GM19372 (cell line): ENCODE measurements around the gene FOXK1.
A peak's percentile ranks its signal among the peaks of the same experiment; 100 is the strongest.

Source experiments
- ATAC-seq: cut with Tn5 transposase; IDR thresholded peaks from one replicate; pipeline ENCODE4 v1.9.1; 2021; ENCODE audit warnings: mild to moderate bottlenecking, low read depth, moderate library complexity; ENCODE audit not compliant: unreplicated experiment

The FOXK1 gene

GRCh38 chr7:4762121-4763055 lies 80.3 kb downstream of the FOXK1 start:
- no peak for ATAC-seq

DNA sequence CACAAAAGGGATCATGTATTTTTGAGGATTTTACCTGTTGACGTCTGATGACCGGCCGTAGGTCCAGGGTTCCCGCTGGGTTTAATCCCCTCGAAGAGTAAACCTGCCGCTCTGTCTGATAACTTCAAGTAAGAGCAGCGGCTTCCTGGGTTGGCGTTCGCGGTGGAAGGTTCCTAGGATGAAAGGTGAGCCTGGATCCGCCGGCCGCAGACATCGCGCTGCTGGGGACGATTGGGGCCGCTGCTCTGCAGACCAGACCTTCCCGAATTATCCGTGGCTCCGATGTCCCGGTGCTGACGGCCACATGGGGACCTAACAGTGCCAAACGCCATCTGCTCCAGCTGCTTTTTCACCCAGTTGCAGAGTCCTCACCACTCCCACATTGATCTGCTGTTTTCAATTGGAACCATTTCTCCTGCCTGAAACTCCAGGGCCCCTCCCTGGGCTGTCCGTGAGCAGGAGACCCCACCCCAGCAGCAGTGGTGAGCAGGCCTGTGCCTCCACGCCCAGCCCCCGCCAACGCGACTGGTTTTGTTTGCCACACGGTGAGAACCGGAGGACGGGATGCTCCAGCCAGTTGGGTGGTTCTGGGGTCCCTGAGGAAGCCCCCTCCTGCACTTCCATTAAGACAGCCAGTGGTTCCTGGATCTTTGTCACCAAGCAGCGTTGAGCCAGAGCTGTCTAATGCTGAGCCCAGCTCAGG lies 81.1 kb downstream of the FOXK1 start:
- no peak for ATAC-seq

DNA sequence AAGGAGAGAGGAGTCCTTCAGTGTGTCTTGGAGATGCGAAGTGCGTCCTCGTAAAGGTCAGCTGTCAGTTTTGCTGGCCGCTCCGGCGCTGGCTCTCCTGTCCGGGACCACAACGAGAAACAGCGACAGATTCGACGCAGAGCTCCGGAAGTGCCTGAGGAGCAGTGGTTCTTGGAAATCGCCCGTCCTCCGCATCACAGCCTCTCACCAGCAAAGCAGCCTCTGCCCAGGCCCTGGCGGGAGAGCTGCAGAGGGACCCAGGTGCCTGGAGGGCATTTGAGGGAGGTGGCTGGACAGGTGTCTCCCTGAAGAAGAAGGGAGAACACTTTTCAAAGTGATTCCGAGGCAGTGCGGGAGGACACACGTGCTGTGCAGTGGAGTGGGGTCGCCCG lies 81.7 kb downstream of the FOXK1 start:
- no peak for ATAC-seq

- no peak for ATAC-seq
Measured at GRCh38 chr7:4764402-4765007, 82.4 kb downstream of the FOXK1 start.

- ATAC-seq = no peak
Measured at GRCh38 chr7:4765776-4766490, 83.8 kb downstream of the FOXK1 start.

GRCh38 chr7:4766666-4767519 lies 84.8 kb downstream of the FOXK1 start:
- no peak for ATAC-seq

DNA sequence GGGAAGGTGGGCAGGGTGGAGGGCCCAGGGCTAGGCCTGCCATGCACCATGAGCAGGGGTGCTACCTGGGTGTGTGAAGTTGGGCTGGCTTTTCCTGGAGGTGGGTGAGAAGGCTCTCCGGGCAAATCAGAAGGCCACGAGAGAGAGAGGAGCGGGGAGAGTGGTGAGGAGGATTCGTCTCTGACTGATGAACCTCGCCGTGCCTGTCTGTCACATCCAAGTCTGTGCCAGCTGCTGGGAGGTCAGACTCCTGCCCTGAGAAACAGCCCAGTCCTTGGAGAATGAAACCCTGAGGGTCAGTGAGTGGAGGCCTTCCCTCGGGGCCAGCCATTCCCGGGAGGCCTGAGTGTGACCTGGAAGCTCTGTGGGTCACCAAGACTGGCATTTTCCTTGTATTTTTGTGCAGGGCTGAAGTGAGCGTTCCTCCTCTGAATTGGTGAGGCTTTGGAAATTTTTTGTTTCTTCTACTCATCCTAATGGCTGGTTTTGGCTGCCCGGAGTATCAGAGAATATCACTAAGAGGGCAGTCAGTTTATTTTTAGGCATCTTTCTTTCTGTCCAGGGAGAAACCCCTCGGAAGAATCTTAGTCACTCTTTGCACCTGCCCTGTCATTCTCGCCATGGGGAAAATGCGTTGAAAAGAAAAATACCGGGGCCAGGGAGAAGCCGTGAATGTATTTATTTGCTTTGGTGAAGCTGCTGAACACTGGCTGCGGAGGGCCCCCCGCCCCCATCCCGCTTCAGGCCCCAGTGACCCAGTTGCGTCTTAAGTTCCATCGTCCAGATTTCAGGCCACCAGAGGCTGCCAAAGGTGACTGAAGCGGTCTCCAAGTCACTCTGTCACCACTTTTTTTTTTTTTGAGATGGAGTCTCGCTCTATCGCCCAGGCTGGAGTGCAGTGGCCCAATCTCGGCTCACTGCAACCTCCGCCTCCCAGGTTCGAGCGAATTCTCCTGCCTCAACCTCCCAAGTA lies 86.8 kb downstream of the FOXK1 start:
- no peak for ATAC-seq

GRCh38 chr7:4769761-4770160 lies 87.7 kb downstream of the FOXK1 start:
- no peak for ATAC-seq

GRCh38 chr7:4770886-4771285 lies 88.8 kb downstream of the FOXK1 start:
- no peak for ATAC-seq

DNA sequence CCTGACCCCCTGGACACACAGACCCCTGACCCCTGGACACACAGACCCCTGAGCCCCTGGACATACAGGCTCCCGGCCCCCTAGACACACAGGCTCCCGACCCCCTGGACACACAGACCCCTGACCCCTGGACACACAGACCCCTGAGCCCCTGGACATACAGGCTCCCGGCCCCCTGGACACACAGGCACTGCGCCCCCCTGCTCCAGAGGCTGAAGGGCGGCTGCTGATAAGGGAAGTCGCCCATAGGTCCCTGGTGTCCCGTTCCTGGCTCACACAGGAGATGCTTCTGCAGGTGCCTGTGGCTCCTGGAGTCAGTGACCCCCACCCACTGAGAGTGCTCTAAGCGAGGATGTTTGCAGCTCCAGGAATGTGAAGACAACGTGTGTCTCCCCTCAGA lies 89.6 kb downstream of the FOXK1 start:
- ATAC-seq = no peak

DNA sequence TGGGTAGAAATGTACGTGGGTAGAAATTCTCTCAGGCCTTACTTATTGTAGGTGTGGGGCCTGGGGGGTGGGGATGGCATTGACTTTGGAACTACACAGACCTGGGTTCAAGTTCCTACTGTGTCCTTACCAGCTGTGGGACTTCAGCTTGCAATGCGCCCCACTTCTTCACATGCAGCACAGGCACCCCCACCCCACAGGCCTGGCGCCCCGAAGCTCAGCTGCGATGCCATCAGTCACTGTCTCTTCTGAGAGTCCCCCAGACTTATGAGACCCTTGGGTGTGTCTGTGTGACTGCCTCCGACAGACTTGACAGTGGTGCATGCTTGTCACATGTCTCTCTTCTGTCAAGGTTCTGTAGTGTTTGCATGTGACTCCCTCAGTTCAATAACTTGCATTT lies 90.2 kb downstream of the FOXK1 start:
- no peak for ATAC-seq

- no peak for ATAC-seq
Measured at GRCh38 chr7:4774007-4774406, 91.9 kb downstream of the FOXK1 start.

GRCh38 chr7:4774658-4775249 lies 92.7 kb downstream of the FOXK1 start:
- peak; percentile 29 for ATAC-seq

GRCh38 chr7:4775250-4775847 lies 93.3 kb downstream of the FOXK1 start, which contains the start of gene AP5Z1:
TSS of gene AP5Z1 (plus strand) at chr7:4775623. CDS start at chr7:4775716, 93 bp downstream.
- peak; percentile 93 for ATAC-seq

DNA sequence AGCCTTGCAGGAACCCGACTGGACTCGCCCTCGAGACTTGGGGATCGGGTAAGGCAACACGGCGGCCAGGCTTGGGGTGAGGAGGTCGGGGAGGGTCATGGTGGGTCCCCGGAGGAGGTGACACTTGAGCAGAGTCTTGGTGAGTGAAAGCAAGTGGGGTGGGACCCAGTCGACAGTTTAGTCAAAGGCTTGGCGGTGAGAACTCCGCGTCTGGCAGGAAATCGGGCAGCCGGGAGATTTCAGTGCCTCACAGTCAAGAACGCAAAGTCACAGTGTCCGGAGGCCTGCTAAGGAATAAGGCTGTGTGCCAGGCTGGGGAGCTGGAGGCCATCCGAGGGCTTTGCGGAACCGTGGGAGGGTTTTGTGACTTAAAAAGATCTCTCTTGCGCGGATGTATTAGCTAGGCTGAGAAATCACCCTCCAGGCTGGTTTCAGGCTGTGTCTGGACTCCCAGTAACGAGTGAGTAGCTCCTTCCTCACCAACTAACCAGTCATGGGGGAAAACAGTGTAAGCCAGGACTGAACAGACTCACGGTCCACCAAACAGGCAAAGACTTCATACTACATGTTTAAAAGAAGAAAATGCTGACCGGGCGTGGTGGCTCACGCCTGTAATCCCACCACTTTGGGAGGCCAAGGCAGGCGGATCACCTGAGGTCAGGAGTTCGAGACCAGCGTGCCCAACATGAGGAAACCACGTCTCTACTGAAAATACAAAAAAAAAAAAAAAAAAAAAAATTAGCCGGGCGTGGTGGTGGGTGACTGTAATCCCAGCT lies 93.9 kb downstream of the FOXK1 start:
- ATAC-seq = peak; percentile 1

DNA sequence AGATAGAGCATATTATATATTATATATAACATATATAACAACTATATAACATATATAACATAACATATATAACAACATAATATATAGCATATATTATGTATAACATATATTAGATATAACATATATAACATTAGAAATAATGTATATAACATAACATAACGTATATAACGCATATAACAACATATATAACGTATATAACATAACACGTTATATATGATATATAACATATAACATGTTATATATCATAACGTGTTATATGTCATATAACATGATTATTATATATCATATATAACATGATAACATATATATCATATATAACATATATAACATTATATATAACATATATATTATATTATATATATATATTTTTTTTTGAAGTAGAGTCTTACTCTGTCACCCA lies 97.0 kb downstream of the FOXK1 start:
- no peak for ATAC-seq
